AG09319 (cell line): ENCODE measurements around the gene GRIA3.
"Not testable (repeated sequence)": the region's sequence is repeated elsewhere in the genome, so short reads cannot be mapped to it uniquely, and the experiment has no call there.

Source experiments
- DNase-seq: peaks from one replicate; pipeline ENCODE4 v3.0.0-alpha.2; 2010; ENCODE audit warnings: low read depth; ENCODE audit errors: extremely low read depth
- TF ChIP-seq, protein P1 (sequence below): IDR thresholded peaks from 2 replicates; pipeline ENCODE4 v1.5.1; 2011; ENCODE audit warnings: low read depth, mild to moderate bottlenecking, inconsistent platforms, low read length, moderate library complexity

The GRIA3 gene

DNA sequence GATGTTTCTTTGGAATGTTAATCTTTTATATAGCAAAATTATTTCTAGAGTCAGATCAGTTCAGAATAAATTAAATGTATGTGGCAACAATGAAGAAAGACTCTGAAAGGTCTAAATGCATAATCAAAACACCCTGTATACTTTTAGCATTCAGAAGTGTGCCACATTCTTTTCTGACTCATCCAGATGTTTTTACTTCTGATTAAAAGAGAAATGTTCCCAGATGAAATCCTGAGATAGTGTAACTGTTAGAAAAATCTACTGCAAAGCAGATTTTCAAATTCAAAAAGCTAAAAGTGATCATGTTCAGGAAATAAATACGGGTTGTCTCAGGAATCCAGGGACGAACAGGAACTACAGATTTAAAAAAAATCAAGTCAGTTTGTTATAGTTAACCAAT, 241.4 kb downstream of the GRIA3 start:
- DNase-seq, result no peak
- TF ChIP-seq, protein P1, sequence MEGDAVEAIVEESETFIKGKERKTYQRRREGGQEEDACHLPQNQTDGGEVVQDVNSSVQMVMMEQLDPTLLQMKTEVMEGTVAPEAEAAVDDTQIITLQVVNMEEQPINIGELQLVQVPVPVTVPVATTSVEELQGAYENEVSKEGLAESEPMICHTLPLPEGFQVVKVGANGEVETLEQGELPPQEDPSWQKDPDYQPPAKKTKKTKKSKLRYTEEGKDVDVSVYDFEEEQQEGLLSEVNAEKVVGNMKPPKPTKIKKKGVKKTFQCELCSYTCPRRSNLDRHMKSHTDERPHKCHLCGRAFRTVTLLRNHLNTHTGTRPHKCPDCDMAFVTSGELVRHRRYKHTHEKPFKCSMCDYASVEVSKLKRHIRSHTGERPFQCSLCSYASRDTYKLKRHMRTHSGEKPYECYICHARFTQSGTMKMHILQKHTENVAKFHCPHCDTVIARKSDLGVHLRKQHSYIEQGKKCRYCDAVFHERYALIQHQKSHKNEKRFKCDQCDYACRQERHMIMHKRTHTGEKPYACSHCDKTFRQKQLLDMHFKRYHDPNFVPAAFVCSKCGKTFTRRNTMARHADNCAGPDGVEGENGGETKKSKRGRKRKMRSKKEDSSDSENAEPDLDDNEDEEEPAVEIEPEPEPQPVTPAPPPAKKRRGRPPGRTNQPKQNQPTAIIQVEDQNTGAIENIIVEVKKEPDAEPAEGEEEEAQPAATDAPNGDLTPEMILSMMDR, result no peak

DNA sequence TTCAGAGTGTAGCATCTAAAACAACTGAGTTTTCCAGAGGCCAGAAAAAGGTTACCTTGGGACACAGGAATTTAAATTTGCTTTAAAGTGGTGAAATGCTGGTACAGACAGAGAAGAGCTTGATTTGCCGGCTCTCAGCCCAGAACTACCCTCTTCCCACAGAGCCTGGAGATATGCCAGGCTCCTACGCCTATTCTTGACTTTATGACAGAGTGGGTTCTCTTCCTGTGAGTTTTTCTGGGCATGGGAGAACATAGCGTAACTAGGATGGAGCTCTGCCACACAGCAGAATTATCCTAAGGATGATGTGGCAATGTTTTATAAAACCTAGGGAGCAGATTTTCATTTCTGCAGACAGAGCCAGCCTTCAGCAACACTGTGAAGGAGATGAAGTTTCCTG, 241.8 kb downstream of the GRIA3 start:
- TF ChIP-seq, protein P1, result no peak
- no peak for DNase-seq

DNA sequence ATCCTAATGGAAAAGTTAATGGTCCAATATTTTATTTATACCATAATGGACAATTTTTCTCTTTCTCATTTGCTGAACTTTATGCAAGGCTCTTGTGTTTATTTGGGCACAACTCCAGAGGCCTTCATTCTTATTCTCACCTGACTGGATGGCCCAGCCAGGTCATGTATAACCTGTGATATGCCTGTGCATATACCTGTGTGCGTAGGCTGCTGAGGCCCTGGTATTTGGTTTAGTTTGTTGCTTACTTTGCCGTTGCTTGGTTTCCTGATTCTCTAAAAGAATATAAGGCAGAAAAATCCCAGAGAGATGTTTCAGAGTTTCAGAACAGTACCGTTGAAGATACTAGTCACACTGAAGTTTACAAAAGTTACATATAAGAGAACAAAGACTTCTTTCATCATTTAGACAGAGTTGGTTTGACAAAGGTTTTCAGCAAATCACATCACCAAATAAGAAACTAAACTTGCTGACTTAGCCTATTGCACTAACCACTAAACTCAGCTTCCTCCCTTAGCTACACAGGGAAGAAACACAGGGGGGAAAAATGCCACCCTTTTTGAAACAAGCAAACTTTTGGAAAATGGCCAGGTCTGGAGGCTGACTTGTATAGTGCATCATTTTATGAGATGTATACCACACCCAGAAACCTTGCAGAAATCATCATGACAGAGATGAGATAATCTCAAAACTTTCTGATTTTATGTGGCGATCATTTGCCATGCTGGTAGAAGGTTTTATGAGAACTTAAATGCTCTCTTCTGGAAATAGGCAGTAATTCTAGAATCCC, 248.5 kb downstream of the GRIA3 start:
- TF ChIP-seq, protein P1, result no peak
- DNase-seq, result no peak

DNA sequence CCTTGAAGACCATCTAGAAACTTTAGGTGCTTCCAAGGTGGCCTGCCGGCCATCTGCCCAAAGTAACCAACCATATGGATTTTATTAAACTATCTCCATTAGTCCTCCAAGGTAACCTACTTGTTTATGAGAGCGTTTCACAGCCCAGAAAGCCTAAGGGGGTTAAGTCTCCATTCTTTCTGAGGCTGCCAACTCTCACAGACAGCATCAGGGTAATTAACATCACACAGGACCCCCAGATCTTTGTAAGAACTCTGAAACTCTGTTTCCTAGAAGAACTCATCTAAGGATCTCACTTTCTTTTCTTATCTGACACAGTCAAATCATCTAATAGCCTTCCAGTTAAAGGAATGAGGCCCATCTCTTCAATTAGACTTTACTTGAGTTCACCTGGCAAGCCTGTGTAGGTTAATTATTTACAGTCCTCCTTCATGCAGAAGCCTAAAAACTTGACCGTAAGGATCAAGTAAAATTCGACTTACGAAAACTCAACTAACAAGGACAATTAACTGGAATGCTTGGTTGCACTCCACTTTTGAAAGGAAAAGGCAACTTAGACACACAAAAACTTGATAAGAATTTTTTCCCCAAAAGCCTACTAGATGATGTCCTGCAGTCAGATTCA, 252.5 kb downstream of the GRIA3 start:
- TF ChIP-seq, protein P1, result no peak
- DNase-seq, result no peak

DNA sequence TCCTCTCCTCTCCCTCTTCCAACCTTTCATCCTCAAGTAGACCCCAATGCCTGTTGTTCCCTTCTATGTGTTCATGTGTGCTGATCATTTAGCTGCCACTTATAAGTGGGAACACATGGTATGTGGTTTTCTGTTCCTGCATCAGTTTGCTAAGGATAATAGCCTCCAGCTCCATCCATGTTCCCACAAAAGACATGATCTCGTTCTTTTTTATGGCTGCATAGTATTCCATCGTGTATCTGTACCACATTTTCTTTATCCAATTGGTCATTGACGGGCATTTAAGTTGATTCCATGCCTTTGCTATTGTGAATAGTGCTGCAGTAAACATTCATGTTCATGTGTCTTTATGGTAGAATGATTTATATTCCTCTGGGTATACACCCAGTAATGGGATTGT, 255.8 kb downstream of the GRIA3 start:
- DNase-seq, result not testable (repeated sequence)

DNA sequence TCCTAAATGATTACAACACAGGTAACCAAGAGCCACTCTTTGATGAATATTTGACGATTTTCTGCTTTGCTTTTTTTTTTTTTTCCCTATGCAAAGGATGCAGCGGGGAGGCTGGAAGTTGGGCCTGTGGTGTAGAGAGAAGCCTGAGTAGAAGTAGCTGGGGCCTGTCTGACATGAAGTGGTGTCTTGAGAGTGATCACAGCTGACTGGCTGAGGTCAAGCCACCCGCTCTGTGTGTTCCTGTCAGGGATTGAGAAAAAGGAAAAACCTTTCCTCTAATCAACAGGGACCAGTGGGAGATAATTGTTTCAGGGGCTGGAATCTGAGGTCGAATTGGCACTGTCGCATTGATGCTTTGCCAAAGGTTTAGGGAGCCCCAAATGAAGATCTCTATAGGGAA, 258.7 kb downstream of the GRIA3 start:
- TF ChIP-seq, protein P1, result no peak
- DNase-seq, result no peak

DNA sequence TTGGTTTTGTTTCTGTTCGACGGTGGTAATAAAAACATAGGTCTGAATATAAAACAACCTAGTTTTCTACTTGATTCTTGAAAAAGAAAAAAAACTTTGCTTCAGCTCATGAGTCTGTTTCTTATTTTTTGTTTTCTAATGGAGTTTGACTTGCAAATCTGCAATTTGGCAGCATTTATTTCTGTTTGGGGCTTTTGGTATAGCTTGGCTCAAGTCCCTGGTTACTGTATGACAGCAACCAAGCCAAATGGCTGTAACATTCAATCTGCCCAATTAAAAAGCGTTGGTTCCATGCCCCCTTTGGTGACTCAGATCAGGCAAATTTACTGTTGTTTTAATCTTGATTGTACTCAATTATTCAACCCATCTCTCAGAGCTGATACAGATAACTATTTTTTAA, 263.4 kb downstream of the GRIA3 start:
- TF ChIP-seq, protein P1, result no peak
- no peak for DNase-seq

DNA sequence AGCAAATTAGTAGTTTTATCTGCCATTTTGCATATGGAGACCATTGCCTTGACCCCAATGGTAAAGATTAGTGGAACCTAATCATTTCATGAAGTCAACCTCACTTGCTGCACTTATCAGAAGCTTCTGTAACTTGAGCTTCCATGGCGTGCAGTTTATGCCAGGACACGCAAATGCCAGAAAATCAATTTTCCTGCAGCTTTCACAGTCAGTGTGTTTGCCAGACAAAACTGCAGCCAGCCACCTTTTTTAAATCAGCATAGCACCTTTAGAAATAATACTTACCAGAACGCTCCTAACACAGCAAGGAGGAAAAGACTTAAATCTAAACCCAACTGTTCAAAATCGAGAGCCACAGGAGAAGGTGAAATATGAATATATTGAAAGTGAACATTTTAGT, 265.3 kb downstream of the GRIA3 start:
- no peak for DNase-seq
- TF ChIP-seq, protein P1, result no peak
